GM12878 (cell line): ENCODE measurements around the gene CTSF. TPM values are rescaled to one million over a fixed set of nuclear protein-coding genes. Genes with fewer than 3 reads are reported as not detected.

Experiments used
- CHD2 ChIP-seq: IDR thresholded peaks from 2 replicates; pipeline ENCODE4 v1.6.1; 2011; ENCODE audit warnings: low read depth, low read length, improper control_type of control experiment, borderline replicate concordance
- CREB1 ChIP-seq: IDR thresholded peaks from 2 replicates; pipeline ENCODE4 v1.6.1; 2012; ENCODE audit warnings: low read depth, mild to moderate bottlenecking, inconsistent platforms
- EP300 ChIP-seq, 2 experiments: fragments of 150-350 bp in 1 of 2; IDR thresholded peaks; 2 replicates each; pipeline ENCODE4 v1.6.1; 2011 to 2012; ENCODE audit warnings: low read depth in 2 of 2, low read length in 2 of 2, borderline replicate concordance in 1 of 2, improper control_type of control experiment in 1 of 2, inconsistent platforms in 1 of 2; ENCODE audit not compliant: control insufficient read depth in 1 of 2
- HCFC1 ChIP-seq: fragments of 150-350 bp; IDR thresholded peaks from 2 replicates; pipeline ENCODE4 v1.6.1; 2014; ENCODE audit warnings: low read length
- IRF3 ChIP-seq: fragments of 450-650 bp; IDR thresholded peaks from 2 replicates; pipeline ENCODE4 v1.6.1; 2014; ENCODE audit warnings: mild to moderate bottlenecking
- KLF5 ChIP-seq: fragments of 450-650 bp; IDR thresholded peaks from 2 replicates; pipeline ENCODE4 v1.6.1; 2014; ENCODE audit warnings: mild to moderate bottlenecking; ENCODE audit not compliant: partially characterized antibody
- MEF2B ChIP-seq: fragments of 450-650 bp; IDR thresholded peaks from 2 replicates; pipeline ENCODE4 v1.6.1; 2018; ENCODE audit warnings: mild to moderate bottlenecking, moderate library complexity; ENCODE audit not compliant: partially characterized antibody, poor library complexity, severe bottlenecking
- NFIC ChIP-seq: IDR thresholded peaks from 2 replicates; pipeline ENCODE4 v1.6.1; 2012; ENCODE audit warnings: low read depth, mild to moderate bottlenecking, inconsistent platforms, low read length, moderate library complexity
- NKRF ChIP-seq: fragments of 450-650 bp; conservative IDR thresholded peaks from 2 replicates; pipeline ENCODE4 v1.6.1; 2017; ENCODE audit warnings: mild to moderate bottlenecking, moderate library complexity
- NR2F1 ChIP-seq: fragments of 450-650 bp; conservative IDR thresholded peaks from 2 replicates; pipeline ENCODE4 v1.6.1; 2017; ENCODE audit warnings: mild to moderate bottlenecking
- PKNOX1 ChIP-seq: fragments of 450-650 bp; IDR thresholded peaks from 2 replicates; pipeline ENCODE4 v1.6.1; 2016; ENCODE audit warnings: mild to moderate bottlenecking
- POLR2A ChIP-seq: IDR thresholded peaks from 2 replicates; pipeline ENCODE4 v1.6.1; 2011; ENCODE audit warnings: low read depth, mild to moderate bottlenecking, low read length
- POLR2AphosphoS2 ChIP-seq: IDR thresholded peaks from 2 replicates; pipeline ENCODE4 v1.6.1; 2011; ENCODE audit warnings: low read depth, mild to moderate bottlenecking, low read length, improper control_type of control experiment, moderate library complexity
- RB1 ChIP-seq: fragments of 450-650 bp; formaldehyde crosslinking; IDR thresholded peaks from 2 replicates; pipeline ENCODE4 v1.6.1; 2017; ENCODE audit warnings: mild to moderate bottlenecking, borderline replicate concordance
- SREBF1 ChIP-seq: IDR thresholded peaks from 2 replicates; pipeline ENCODE4 v1.6.1; 2012; ENCODE audit warnings: mild to moderate bottlenecking, low read length
- STAT3 ChIP-seq: IDR thresholded peaks from 2 replicates; pipeline ENCODE4 v1.6.1; 2011; ENCODE audit warnings: low read depth, low read length, improper control_type of control experiment
- SUZ12 ChIP-seq: fragments of 200-600 bp; sonication (generic); IDR thresholded peaks from one replicate; pipeline ENCODE4 v1.6.1; 2018; ENCODE audit warnings: antibody characterized with exemption, mild to moderate bottlenecking; ENCODE audit not compliant: unreplicated experiment
- TAF1 ChIP-seq: IDR thresholded peaks from 2 replicates; pipeline ENCODE4 v1.6.1; 2011; ENCODE audit warnings: mild to moderate bottlenecking, low read depth, low read length, borderline replicate concordance
- TCF3 ChIP-seq: IDR thresholded peaks from 2 replicates; pipeline ENCODE4 v1.6.1; 2012; ENCODE audit warnings: low read depth, mild to moderate bottlenecking, low read length, borderline replicate concordance; ENCODE audit not compliant: insufficient read depth
- ZNF384 ChIP-seq: IDR thresholded peaks from 2 replicates; pipeline ENCODE4 v1.6.1; 2012; ENCODE audit warnings: low read depth, mild to moderate bottlenecking, low read length, improper control_type of control experiment, borderline replicate concordance
- polyA plus RNA-seq, 11 experiments: library from polyadenylated mRNA; depleted of rRNA in 4 of 11; unstranded in 6 of 11; stranded (reverse) in 5 of 11; fragments of >200 nt; fragmentation: Nextera tagmentation in 4 of 11; fragmentation: Illumina TruSeq in 1 of 11; extraction: Ambion mirVana in 4 of 11; extraction: Trizol in 1 of 11; gene quantifications; 1 replicate in 1 of 11; 2 replicates in 10 of 11; pipeline versions ENCODE4 v1.2.1 to v1.2.3, GENCODE V29; 2011 to 2016; ENCODE audit warnings: inconsistent platforms in 2 of 11, missing spikeins in 2 of 11, low read depth in 1 of 11
- total RNA-seq, 4 experiments: library from RNA; depleted of rRNA in 3 of 4; stranded (reverse); fragments of >200 nt in 3 of 4; fragmentation: Illumina TruSeq in 1 of 4; extraction: Trizol in 1 of 4; gene quantifications; 2 replicates each; pipeline versions ENCODE4 v1.2.1 to v1.2.3, GENCODE V29; 2013 to 2021
- TF ChIP-seq, protein P1 (sequence below): IDR thresholded peaks from 2 replicates; pipeline ENCODE4 v1.6.1; 2011; ENCODE audit warnings: low read depth, mild to moderate bottlenecking, low read length, moderate library complexity, borderline replicate concordance; ENCODE audit errors: extremely low read depth
- TF ChIP-seq, protein P2 (sequence below), 3 experiments: IDR thresholded peaks in 2 of 3; conservative IDR thresholded peaks in 1 of 3; 2 replicates each; pipeline ENCODE4 v1.5.1; 2011; ENCODE audit warnings: low read depth in 3 of 3, low read length in 3 of 3, mild to moderate bottlenecking in 3 of 3, control low read depth in 2 of 3, moderate library complexity in 2 of 3, inconsistent platforms in 1 of 3, mixed read lengths in 1 of 3; ENCODE audit not compliant: control insufficient read depth in 2 of 3, insufficient read depth in 1 of 3; ENCODE audit errors: extremely low read depth in 1 of 3
- TF ChIP-seq, protein P3 (sequence below): IDR thresholded peaks from 2 replicates; pipeline ENCODE4 v1.6.1; 2012; ENCODE audit warnings: low read depth, low read length, improper control_type of control experiment

The CTSF gene
- total and polyA plus RNA-seq, 10 of the 15 experiments (the other 5 are each of a cell fraction or from before 2014, with no cell fraction given) = 0.11 to 0.41 (median 0.26) TPM; not detected in 4

DNA sequence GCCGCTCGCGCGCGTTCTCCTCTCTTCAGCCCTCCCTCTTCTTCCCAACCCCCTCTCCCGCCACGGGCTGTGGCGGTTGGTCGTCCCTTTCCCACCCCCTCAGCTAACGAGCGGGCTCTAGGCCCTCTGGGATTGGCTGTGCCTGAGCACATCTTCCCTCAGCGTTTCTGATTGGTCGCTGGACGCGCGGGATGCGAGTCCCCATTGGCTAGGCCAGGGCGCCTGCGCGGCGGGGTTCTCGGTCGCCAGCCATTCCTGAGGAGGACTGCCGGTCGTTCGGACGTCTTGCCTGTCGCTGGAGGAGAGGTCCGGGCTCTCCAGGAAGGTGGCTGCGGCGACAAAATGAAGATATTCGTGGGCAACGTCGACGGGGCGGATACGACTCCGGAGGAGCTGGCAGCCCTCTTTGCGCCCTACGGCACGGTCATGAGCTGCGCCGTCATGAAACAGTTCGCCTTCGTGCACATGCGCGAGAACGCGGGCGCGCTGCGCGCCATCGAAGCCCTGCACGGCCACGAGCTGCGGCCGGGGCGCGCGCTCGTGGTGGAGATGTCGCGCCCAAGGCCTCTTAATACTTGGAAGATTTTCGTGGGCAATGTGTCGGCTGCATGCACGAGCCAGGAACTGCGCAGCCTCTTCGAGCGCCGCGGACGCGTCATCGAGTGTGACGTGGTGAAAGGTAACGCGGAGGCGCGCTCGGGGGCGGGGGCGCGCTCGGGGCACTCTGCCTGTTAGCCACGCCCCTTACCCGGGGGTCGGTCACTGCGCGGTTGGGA lies 48.2 kb upstream of the CTSF start, which contains the start of gene RBM14 (continued):
- TF ChIP-seq IRF3 = peak; percentile 81
- TF ChIP-seq TAF1 = peak; percentile 96
- TF ChIP-seq PKNOX1 = peak; percentile 92
- TF ChIP-seq NR2F1 = no peak; the same call in 1 of the 2 replicates
- peak; percentile 96 for TF ChIP-seq CHD2
- TF ChIP-seq, protein P1, sequence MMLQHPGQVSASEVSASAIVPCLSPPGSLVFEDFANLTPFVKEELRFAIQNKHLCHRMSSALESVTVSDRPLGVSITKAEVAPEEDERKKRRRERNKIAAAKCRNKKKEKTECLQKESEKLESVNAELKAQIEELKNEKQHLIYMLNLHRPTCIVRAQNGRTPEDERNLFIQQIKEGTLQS = no peak
- peak in 1 of 2 experiments; percentile 28; a peak in 1 of 4 replicates for TF ChIP-seq EP300 (IDR thresholded peaks at IDR 0.05; ENCODE audit: borderline replicate concordance in 1 of 2, control insufficient read depth in 1 of 2, low read depth in 2 of 2, low read length in 2 of 2)
- no peak; the same call in 1 of the 2 replicates for TF ChIP-seq NFIC
- no peak for TF ChIP-seq KLF5
- peak; percentile 39; the same call in 1 of the 2 replicates for TF ChIP-seq HCFC1
- TF ChIP-seq STAT3 = no peak
- peak; percentile 79 for TF ChIP-seq NKRF
- TF ChIP-seq CREB1 = peak; percentile 89
- no peak for TF ChIP-seq SUZ12
- TF ChIP-seq POLR2AphosphoS2 = peak; percentile 98
- TF ChIP-seq RB1 = no peak
- TF ChIP-seq MEF2B = no peak
- TF ChIP-seq, protein P2, sequence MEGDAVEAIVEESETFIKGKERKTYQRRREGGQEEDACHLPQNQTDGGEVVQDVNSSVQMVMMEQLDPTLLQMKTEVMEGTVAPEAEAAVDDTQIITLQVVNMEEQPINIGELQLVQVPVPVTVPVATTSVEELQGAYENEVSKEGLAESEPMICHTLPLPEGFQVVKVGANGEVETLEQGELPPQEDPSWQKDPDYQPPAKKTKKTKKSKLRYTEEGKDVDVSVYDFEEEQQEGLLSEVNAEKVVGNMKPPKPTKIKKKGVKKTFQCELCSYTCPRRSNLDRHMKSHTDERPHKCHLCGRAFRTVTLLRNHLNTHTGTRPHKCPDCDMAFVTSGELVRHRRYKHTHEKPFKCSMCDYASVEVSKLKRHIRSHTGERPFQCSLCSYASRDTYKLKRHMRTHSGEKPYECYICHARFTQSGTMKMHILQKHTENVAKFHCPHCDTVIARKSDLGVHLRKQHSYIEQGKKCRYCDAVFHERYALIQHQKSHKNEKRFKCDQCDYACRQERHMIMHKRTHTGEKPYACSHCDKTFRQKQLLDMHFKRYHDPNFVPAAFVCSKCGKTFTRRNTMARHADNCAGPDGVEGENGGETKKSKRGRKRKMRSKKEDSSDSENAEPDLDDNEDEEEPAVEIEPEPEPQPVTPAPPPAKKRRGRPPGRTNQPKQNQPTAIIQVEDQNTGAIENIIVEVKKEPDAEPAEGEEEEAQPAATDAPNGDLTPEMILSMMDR (IDR thresholded peaks at IDR 0.05 in 2 of 3, conservative IDR thresholded peaks at IDR 0.05 in 1 of 3; ENCODE audit: control insufficient read depth in 2 of 3, extremely low read depth in 1 of 3, insufficient read depth in 1 of 3, low read depth in 3 of 3, low read length in 3 of 3) = no peak
- TF ChIP-seq, protein P3, sequence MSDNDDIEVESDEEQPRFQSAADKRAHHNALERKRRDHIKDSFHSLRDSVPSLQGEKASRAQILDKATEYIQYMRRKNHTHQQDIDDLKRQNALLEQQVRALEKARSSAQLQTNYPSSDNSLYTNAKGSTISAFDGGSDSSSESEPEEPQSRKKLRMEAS = peak; percentile 75
- peak; percentile 100 for TF ChIP-seq POLR2A
- TF ChIP-seq TCF3 = peak; percentile 21; the same call in 1 of the 2 replicates
- TF ChIP-seq SREBF1 = no peak
- TF ChIP-seq ZNF384 = no peak
